NK-92 (cell line): ENCODE measurements around the gene IFIT5.
"Not testable (repeated sequence)": the region's sequence is repeated elsewhere in the genome, so short reads cannot be mapped to it uniquely, and the experiment has no call there.

Experiments used
- DNase-seq: peaks from one replicate; lab custom pipeline; 2025; ENCODE audit not compliant: unreplicated experiment; lab: John Stamatoyannopoulos, UW

Gene IFIT5

DNA sequence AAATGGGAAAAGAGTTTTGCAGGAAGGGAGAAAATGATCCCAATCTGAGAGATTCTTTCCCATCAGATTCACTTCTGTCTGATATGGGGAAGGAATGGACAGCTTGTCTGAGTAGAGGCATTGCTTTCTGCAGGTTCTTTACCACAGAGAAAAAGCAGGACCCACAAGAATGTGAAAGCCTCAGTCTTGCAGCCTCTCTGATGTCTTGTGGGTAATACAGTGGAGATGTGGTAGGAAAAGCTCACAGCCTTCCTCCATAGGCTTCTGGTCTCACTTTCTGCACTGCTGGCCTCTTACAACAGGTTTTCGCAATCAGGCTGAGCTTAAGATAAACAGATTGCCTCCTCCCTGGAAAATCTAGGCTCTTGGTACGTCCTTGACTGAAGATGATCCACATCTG is 21.4 kb upstream of the IFIT5 start:
- no peak for DNase-seq

- DNase-seq, result no peak
Observed at GRCh38 chr10:89393898-89394297, 20.5 kb upstream of the IFIT5 start.

DNA sequence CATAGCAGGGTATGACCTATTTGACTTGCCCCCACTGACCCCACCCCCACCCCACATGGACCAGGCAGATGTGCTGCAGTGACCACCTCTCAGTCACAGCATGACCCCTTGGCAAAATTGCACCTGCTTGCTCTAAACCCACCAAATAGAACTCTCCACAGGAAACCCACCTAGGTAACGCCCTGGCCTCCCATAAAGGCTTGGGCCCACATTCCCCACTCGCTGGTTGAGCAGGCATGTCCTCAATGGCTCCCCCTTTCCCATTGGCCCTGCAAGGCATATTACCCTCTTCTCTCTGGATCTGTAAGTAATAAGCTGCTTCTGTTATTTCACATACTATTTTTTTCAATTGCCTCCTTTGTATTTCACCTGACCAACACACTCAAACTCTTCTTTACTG is 19.2 kb upstream of the IFIT5 start:
- DNase-seq, result no peak

DNA sequence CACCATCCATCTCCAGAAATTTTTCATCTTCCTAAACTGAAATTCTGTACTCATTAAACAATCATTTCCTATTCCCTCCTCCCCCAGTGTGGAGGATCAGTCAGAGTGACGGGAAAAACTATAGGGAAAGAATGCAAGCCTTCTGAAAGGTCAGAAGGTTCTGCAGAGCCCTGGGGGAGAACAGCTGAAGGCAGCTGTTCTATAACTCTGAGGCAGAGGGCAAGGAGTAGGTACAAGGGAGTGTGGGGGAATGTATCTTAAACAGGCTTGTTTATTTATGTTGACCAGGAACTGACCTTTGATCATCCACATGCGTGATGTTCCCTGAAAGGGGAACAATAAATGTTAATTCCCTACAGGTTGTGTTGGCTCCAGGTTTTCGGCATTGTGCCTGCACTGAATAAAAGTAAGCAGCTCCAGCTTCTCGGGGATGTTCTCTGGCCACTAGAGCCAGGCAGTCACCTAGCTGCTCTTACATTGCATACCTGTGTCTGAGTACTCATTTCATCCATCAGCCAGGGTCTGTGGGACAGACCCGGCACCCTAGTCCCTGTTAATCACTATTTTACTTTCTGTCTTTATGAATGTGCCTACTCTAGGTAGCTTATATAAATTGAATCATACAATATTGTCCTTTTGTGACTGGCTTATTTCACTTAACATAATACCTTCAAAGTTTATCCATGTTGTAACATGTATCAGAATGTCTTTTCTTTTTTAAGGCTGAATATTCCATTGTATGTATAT is 16.2 kb upstream of the IFIT5 start:
- DNase-seq, result no peak

DNA sequence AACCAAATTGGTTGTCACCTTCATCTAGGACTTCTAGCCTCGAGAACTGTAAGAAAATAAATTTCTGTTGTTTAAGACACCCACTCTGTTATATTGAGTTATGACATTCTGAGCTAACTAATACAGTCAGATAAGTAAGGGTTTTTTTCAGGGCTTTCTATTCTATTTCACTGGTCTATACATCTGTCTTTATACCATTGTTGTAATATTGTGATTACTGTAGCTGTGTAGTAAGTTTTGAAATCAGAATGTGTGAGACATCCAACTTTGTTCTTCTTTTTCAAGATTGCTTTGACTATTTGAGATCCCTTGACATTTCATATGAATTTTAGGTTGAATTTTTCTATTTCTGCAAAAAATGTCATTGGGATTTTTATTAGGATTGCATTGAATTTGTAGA is 14.4 kb upstream of the IFIT5 start:
- DNase-seq, result no peak

DNA sequence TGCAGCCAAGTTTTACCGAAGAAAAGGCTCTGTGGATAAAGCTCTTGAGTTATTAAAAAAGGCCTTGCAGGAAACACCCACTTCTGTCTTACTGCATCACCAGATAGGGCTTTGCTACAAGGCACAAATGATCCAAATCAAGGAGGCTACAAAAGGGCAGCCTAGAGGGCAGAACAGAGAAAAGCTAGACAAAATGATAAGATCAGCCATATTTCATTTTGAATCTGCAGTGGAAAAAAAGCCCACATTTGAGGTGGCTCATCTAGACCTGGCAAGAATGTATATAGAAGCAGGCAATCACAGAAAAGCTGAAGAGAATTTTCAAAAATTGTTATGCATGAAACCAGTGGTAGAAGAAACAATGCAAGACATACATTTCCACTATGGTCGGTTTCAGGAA is 11.3 kb upstream of the IFIT5 start:
- no peak for DNase-seq

GRCh38 chr10:89404104-89405047 is 10.0 kb upstream of the IFIT5 start:
- DNase-seq, result no peak

DNA sequence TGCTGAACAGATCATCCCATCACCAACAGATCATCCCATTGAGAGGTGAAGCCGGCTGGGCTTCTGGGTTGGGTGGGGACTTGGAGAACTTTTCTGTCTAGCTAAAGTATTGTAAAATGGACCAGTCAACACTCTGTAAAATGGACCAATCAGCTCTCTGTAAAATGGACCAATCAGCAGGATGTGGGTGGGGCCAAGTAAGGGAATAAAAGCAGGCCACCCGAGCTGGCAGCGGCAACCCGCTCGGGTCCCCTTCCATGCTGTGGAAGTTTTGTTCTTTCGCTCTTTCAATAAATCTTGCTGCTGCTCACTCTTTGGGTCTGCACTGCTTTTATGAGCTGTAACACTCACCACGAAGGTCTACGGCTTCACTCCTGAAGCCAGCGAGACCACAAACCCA is 8.2 kb upstream of the IFIT5 start:
- not testable (repeated sequence) for DNase-seq

DNA sequence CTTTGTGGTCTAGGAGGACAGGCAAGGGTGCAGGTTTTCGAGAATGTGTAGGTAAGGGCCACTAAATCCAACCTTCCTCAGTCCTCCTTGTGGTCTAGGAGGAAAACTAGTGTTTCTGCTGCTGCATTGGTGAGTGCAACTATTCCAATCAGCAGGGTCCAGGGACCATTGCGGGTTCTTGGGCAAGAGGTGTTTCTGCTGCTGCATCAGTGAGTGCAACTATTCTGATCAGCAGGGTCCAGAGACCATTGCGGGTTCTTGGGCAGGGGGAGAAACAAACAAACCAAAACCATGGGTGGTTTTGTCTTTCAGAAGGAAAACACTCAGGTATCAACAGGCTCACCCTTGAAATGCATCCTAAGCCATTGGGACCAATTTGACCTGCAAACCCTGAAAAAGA is 6.6 kb upstream of the IFIT5 start:
- not testable (repeated sequence) for DNase-seq

DNA sequence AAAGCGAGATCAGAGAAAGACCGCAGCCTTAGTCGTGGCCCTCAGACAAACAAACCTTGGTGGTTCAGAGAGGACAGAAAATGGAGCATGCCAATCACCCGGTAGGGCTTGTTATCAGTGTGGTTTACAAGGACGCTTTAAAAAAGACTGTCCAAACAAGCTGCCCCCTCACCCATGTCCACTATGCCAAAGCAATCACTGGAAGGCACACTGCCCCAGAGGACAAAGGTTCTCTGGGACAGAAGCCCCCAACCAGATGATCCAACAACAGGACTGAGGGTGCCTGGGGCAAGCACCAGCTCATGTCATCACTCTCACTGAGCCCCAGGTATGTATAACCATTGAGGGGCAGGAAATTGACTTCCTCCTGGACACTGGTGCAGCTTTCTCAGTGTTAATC is 5.1 kb upstream of the IFIT5 start:
- not testable (repeated sequence) for DNase-seq

DNA sequence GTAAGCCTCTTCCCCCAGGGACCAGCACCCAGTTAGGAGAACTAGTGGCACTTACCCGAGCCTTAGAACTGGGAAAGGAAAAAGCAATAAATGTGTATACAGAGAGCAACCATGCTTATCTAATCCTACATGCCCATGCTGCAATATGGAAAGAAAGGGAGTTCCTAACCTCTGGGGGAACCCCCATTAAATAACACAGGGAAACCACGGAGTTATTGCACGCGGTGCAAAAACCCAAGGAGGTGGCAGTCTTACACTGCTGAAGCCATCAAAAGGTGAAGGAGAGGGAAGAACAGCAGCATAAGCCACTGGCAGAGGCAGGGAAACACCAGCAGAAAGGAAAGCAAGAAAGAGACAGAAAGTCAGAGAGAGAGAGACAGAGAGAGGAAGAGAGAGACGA is 3.8 kb upstream of the IFIT5 start:
- not testable (repeated sequence) for DNase-seq

- not testable (repeated sequence) for DNase-seq
Observed at GRCh38 chr10:89411135-89411534, 3.2 kb upstream of the IFIT5 start.

DNA sequence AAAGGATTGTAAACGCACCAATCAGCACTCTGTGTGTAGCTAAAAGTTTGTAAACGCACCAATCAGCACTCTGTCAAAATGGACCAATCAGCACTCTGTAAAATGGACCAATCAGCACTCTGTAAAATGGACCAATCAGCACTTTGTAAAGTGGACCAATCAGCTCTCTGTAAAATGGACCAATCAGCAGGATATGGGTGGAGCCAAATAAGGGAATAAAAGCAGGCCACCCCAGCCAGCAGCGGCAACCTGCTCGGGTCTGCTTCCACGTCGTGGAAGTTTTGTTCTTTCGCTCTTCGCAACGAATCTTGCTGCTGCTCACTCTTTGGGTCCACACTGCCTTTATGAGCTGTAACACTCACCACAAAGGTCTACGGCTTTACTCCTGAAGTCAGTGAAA is 2.1 kb upstream of the IFIT5 start:
- DNase-seq, result not testable (repeated sequence)

GRCh38 chr10:89413398-89413912 is 913 bp upstream of the IFIT5 start:
- DNase-seq, result no peak

GRCh38 chr10:89414879-89415821 is 782 bp downstream of the IFIT5 start:
- no peak for DNase-seq

DNA sequence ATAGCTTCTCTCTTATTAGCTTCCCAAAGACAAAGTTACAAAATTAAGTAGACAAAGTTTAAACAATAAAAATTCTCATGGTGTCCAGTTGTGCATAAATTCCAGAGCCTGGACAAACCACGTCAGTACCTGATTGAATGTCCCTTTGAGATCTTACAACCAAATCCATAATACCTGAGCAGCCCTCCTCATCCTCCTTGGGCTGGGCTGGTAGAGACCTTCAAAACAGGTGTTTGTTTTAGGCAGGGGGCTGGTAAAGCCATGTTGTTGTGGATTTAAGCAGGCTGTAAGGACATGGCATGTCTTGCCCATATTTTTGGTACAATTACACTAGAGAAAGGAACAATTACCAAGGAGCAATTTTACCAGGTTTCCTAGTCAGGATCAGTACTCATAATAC is 2.1 kb downstream of the IFIT5 start:
- no peak for DNase-seq

- DNase-seq, result no peak
Observed at GRCh38 chr10:89419548-89419947, 5.2 kb downstream of the IFIT5 start.

GRCh38 chr10:89421018-89421476 is 6.7 kb downstream of the IFIT5 start:
- no peak for DNase-seq

DNA sequence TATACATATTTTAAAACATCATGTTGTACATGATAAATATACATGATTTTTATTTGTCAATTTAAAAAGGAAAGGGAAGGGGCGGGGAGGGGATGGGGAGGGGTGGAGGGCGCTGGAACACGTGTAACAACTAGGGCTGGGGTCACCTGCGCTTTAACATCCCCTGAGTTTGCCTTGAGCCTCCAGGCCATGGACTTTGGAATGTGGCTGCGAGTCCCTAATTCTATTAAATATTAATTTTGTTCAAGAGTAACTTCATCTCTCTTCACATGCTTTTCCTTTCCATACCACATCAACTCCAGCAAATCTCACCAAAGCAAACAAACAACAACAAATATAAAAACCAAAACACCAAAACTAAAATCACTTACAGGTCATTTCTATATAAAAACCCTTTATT is 10.6 kb downstream of the IFIT5 start:
- DNase-seq, result no peak

DNA sequence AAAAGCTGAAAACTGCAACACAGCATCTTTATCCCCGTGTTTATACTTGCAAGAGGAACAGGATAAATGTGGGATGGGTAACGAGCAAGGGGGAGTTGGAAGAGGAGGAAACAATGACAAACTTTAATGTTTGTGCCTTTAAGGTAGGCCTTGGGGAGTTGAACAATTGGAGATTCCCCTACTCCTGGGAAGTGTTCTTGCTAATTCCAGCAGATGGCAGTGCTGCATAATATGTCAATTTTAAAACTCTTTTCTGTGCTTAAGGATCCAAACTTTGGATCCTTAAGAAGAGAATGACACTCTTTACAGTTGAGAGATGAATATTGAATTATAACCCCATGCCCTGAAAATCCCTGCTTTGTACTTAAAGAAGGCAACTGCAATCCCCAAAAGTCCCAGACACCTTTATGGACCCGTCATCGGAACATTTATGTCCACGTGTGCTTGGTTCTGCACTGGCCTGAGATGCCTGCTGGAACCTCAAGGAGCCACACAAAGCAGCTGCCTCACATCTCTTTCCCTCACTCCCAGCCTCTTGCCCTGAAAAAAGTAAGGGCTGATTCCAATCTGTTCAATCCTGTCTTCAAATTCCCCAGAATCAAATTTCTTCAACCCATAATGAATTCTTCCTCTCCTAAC is 12.0 kb downstream of the IFIT5 start:
- DNase-seq, result no peak
